ENCODE measurements around the gene ZNF330. TPM values are rescaled to one million over a fixed set of nuclear protein-coding genes. Genes with fewer than 3 reads are reported as not detected.

The ZNF330 gene
- total and polyA plus RNA-seq, 2 of the 8 experiments (the other 6 are each of a cell fraction or from before 2014, with no cell fraction given), result 17.7 to 44.3 TPM

- Histone ChIP-seq H2BK12ac (ENCODE audit: low read depth, low read length) (no peak overlapping the region), H3K79me2 (ENCODE audit: control insufficient read depth in 1 of 2, insufficient read depth in 2 of 2, low read length in 2 of 2) (no peaks in the 10 kb centered on the region), H4K8ac (ENCODE audit: extremely low read depth, insufficient read depth, low read length) (no peak overlapping the region), H3K9me3 (ENCODE audit: insufficient read depth in 2 of 2, low read depth in 1 of 2, low read length in 1 of 2) (peaks cover 0 to 8% of the 10 kb centered on the region in 2 experiments; a peak in 2 of 4 replicates), H3K4ac (replicated peaks; ENCODE audit: insufficient read length, low read depth, low read length) (no peak overlapping the region), H4K20me1 (replicated peaks in 1 of 2; ENCODE audit: control insufficient read depth in 1 of 2, insufficient read depth in 2 of 2, low read length in 2 of 2) (no peaks in the 10 kb centered on the region), H3K9ac (replicated peaks in 1 of 4; ENCODE audit: extremely low read depth in 1 of 4, low read depth in 3 of 4, low read length in 3 of 4) (no peak overlapping the region), H3K56ac (replicated peaks; ENCODE audit: insufficient read length, low read depth, low read length) (no peak overlapping the region), H3K4me2 (ENCODE audit: insufficient read depth in 1 of 2, low read depth in 2 of 2, low read length in 2 of 2) (no peak overlapping the region), H2AFZ (ENCODE audit: low read length) (no peak overlapping the region), H3K79me1 (ENCODE audit: low read depth, low read length) (no peaks in the 10 kb centered on the region), H2BK15ac (ENCODE audit: low read length) (no peak overlapping the region), H2BK20ac (ENCODE audit: low read length) (no peak overlapping the region), H4K5ac (ENCODE audit: insufficient read length, low read depth, low read length) (no peak overlapping the region), H3K27me3 (replicated peaks in 1 of 4; ENCODE audit: control insufficient read depth in 3 of 4, extremely low read depth in 1 of 4, insufficient read depth in 3 of 4, low read length in 3 of 4) (no peaks in the 10 kb centered on the region), H2AK5ac (ENCODE audit: low read depth, low read length) (no peak overlapping the region), H3K36me3 (ENCODE audit: control insufficient read depth in 2 of 4, insufficient read depth in 4 of 4, low read length in 3 of 4) (no peaks in the 10 kb centered on the region), H3K18ac (ENCODE audit: extremely low read depth, low read length) (no peak overlapping the region), H3K4me3 (ENCODE audit: extremely low read depth in 1 of 4, insufficient read depth in 2 of 4, low read depth in 3 of 4, low read length in 4 of 4) (no peak overlapping the region), H2BK120ac (replicated peaks; ENCODE audit: low read depth, low read length) (no peak overlapping the region), H3K23ac (ENCODE audit: insufficient read length) (no peak overlapping the region), H2BK5ac (ENCODE audit: low read depth, low read length) (no peak overlapping the region), H4K91ac (replicated peaks; ENCODE audit: insufficient read length, low read length) (no peak overlapping the region), H3K27ac (ENCODE audit: low read depth, low read length) (no peak overlapping the region), H3K14ac (ENCODE audit: insufficient read length) (no peak overlapping the region), H3K23me2 (ENCODE audit: low read depth, low read length) (no peaks in the 10 kb centered on the region), H3K4me1 (replicated peaks in 1 of 4; ENCODE audit: control insufficient read depth in 3 of 4, insufficient read depth in 4 of 4, low read length in 3 of 4) (no peaks in the 10 kb centered on the region)
- 92% methylated on average over 15 of the region's 26 CpGs; no CpG with 5 or more reads in 1 of the 2 experiments for WGBS, 2 experiments (ENCODE audit: extremely low coverage in 1 of 2, insufficient coverage in 1 of 2, insufficient read length in 1 of 2, insufficient replicate concordance in 2 of 2, low coverage in 1 of 2, low lambda C conversion rate in 2 of 2, missing lambda C conversion rate in 1 of 2)
- FAIRE-seq, result no peak
- ChIA-PET CTCF (ENCODE audit: partially characterized antibody) (interaction anchor here (0.8 to 2.5 kb wide), 3 partner anchors 10 to 46 kb away, joined by 3 to 7 read pairs (median 4); no protein-coding TSS in a partner anchor), POLR2A (ENCODE audit: partially characterized antibody) (no interaction called here)
- TF ChIP-seq RBBP5 (IDR thresholded peaks at IDR 0.05; ENCODE audit: borderline replicate concordance, low read depth, low read length) (no peak), SIN3A (conservative IDR thresholded peaks at IDR 0.05 in 1 of 2, IDR thresholded peaks at IDR 0.05 in 1 of 2; ENCODE audit: low read depth in 1 of 2, low read length in 2 of 2) (no peak), SP1 (IDR thresholded peaks at IDR 0.05; ENCODE audit: low read depth, low read length) (no peak), SUZ12 (IDR thresholded peaks at IDR 0.05; ENCODE audit: low read length) (no peak), TAF1 (IDR thresholded peaks at IDR 0.05; ENCODE audit: low read depth, low read length) (no peak), CREB1 (IDR thresholded peaks at IDR 0.05) (no peak), PHF8 (conservative IDR thresholded peaks at IDR 0.05; ENCODE audit: low read depth, low read length) (no peak), RNF2 (IDR thresholded peaks at IDR 0.05; ENCODE audit: borderline replicate concordance, low read depth, low read length, missing control alignments, poor library complexity, severe bottlenecking) (no peak), TAF7 (optimal IDR thresholded peaks at IDR 0.05; ENCODE audit: borderline replicate concordance, low read depth, low read length) (no peak), CHD2 (IDR thresholded peaks at IDR 0.05; ENCODE audit: low read length) (no peak), KDM1A (IDR thresholded peaks at IDR 0.05; ENCODE audit: borderline replicate concordance, low read length) (no peak)
- no peak for DNase-seq (ENCODE audit: low read depth in 1 of 2, low spot score in 2 of 2)
Measured at GRCh38 chr4:141213550-141213991, 7.1 kb upstream of the ZNF330 start.

Data from H1 (cell line).